ENCODE measurements around the gene MRTFA.
"Not testable (repeated sequence)": the region's sequence is repeated elsewhere in the genome, so short reads cannot be mapped to it uniquely, and the experiment has no call there.

Gene MRTFA

GRCh38 chr22:40606306-40606705 lies 30.2 kb downstream of the MRTFA start:
- DNase-seq (ENCODE audit: insufficient read length, low spot score) (no peak), FAIRE-seq (no peak)
- no peak for TF ChIP-seq TAF1 (IDR thresholded peaks at IDR 0.05; ENCODE audit: low read depth, low read length)
- TF ChIP-seq SPI1 (IDR thresholded peaks at IDR 0.05; ENCODE audit: low read depth, low read length), result no peak
- no peak for TF ChIP-seq POLR2AphosphoS5 (IDR thresholded peaks at IDR 0.05; ENCODE audit: low read depth, low read length)
- no peak for TF ChIP-seq PAX5 (IDR thresholded peaks at IDR 0.05; ENCODE audit: insufficient read depth, low read length, severe bottlenecking)
- no peak for TF ChIP-seq POU2F2 (IDR thresholded peaks at IDR 0.05; ENCODE audit: low read depth, low read length)
- TF ChIP-seq POLR2A (IDR thresholded peaks at IDR 0.05; ENCODE audit: low read depth, low read length), result no peak

GRCh38 chr22:40605761-40606160 lies 30.8 kb downstream of the MRTFA start:
- TF ChIP-seq SPI1 (IDR thresholded peaks at IDR 0.05; ENCODE audit: low read depth, low read length) (no peak), POLR2AphosphoS5 (IDR thresholded peaks at IDR 0.05; ENCODE audit: low read depth, low read length) (no peak), POLR2A (IDR thresholded peaks at IDR 0.05; ENCODE audit: low read depth, low read length) (no peak), TAF1 (IDR thresholded peaks at IDR 0.05; ENCODE audit: low read depth, low read length) (no peak), PAX5 (IDR thresholded peaks at IDR 0.05; ENCODE audit: insufficient read depth, low read length, severe bottlenecking) (no peak), POU2F2 (IDR thresholded peaks at IDR 0.05; ENCODE audit: low read depth, low read length) (no peak)
- no peak for FAIRE-seq
- DNase-seq (ENCODE audit: insufficient read length, low spot score), result no peak

GRCh38 chr22:40603088-40603605 lies 33.4 kb downstream of the MRTFA start:
- DNase-seq (ENCODE audit: insufficient read length, low spot score) (no peak), FAIRE-seq (no peak)
- no peak for TF ChIP-seq SPI1 (IDR thresholded peaks at IDR 0.05; ENCODE audit: low read depth, low read length)
- TF ChIP-seq PAX5 (IDR thresholded peaks at IDR 0.05; ENCODE audit: insufficient read depth, low read length, severe bottlenecking), result no peak
- no peak for TF ChIP-seq POU2F2 (IDR thresholded peaks at IDR 0.05; ENCODE audit: low read depth, low read length)

- FAIRE-seq, result no peak
- no peak for DNase-seq (ENCODE audit: insufficient read length, low spot score)
- no peak for TF ChIP-seq PAX5 (IDR thresholded peaks at IDR 0.05; ENCODE audit: insufficient read depth, low read length, severe bottlenecking)
- no peak for TF ChIP-seq POLR2AphosphoS5 (IDR thresholded peaks at IDR 0.05; ENCODE audit: low read depth, low read length)
- no peak for TF ChIP-seq TAF1 (IDR thresholded peaks at IDR 0.05; ENCODE audit: low read depth, low read length)
- no peak for TF ChIP-seq POU2F2 (IDR thresholded peaks at IDR 0.05; ENCODE audit: low read depth, low read length)
- no peak for TF ChIP-seq POLR2A (IDR thresholded peaks at IDR 0.05; ENCODE audit: low read depth, low read length)
- no peak for TF ChIP-seq SPI1 (IDR thresholded peaks at IDR 0.05; ENCODE audit: low read depth, low read length)
These were observed 34.3 kb downstream of the MRTFA start for GRCh38 chr22:40602231-40602630.

- no peak for FAIRE-seq
- TF ChIP-seq POLR2A (IDR thresholded peaks at IDR 0.05; ENCODE audit: low read depth, low read length) (no peak), TAF1 (IDR thresholded peaks at IDR 0.05; ENCODE audit: low read depth, low read length) (no peak), POLR2AphosphoS5 (IDR thresholded peaks at IDR 0.05; ENCODE audit: low read depth, low read length) (no peak), SPI1 (IDR thresholded peaks at IDR 0.05; ENCODE audit: low read depth, low read length) (no peak), POU2F2 (IDR thresholded peaks at IDR 0.05; ENCODE audit: low read depth, low read length) (no peak), PAX5 (IDR thresholded peaks at IDR 0.05; ENCODE audit: insufficient read depth, low read length, severe bottlenecking) (no peak)
- no peak for DNase-seq (ENCODE audit: insufficient read length, low spot score)
These were observed 36.8 kb downstream of the MRTFA start for GRCh38 chr22:40599731-40600130.

GRCh38 chr22:40598712-40599111 lies 37.8 kb downstream of the MRTFA start:
- not testable (repeated sequence) for FAIRE-seq; DNase-seq (ENCODE audit: insufficient read length, low spot score)

GRCh38 chr22:40597526-40598430 lies 38.7 kb downstream of the MRTFA start:
- FAIRE-seq, result peak; percentile 41
- TF ChIP-seq PAX5 (IDR thresholded peaks at IDR 0.05; ENCODE audit: insufficient read depth, low read length, severe bottlenecking) (no peak), POLR2A (IDR thresholded peaks at IDR 0.05; ENCODE audit: low read depth, low read length) (no peak), SPI1 (IDR thresholded peaks at IDR 0.05; ENCODE audit: low read depth, low read length) (no peak), TAF1 (IDR thresholded peaks at IDR 0.05; ENCODE audit: low read depth, low read length) (no peak), POU2F2 (IDR thresholded peaks at IDR 0.05; ENCODE audit: low read depth, low read length) (no peak), POLR2AphosphoS5 (IDR thresholded peaks at IDR 0.05; ENCODE audit: low read depth, low read length) (no peak)
- no peak for DNase-seq (ENCODE audit: insufficient read length, low spot score)

- TF ChIP-seq PAX5 (IDR thresholded peaks at IDR 0.05; ENCODE audit: insufficient read depth, low read length, severe bottlenecking) (no peak), POU2F2 (IDR thresholded peaks at IDR 0.05; ENCODE audit: low read depth, low read length) (no peak), TAF1 (IDR thresholded peaks at IDR 0.05; ENCODE audit: low read depth, low read length) (no peak), SPI1 (IDR thresholded peaks at IDR 0.05; ENCODE audit: low read depth, low read length) (no peak), POLR2AphosphoS5 (IDR thresholded peaks at IDR 0.05; ENCODE audit: low read depth, low read length) (no peak), POLR2A (IDR thresholded peaks at IDR 0.05; ENCODE audit: low read depth, low read length) (no peak)
- DNase-seq (ENCODE audit: insufficient read length, low spot score), result no peak
- no peak for FAIRE-seq
These were observed 40.9 kb downstream of the MRTFA start for GRCh38 chr22:40595497-40596234.

GRCh38 chr22:40594924-40595323 lies 41.6 kb downstream of the MRTFA start:
- FAIRE-seq (no peak), DNase-seq (ENCODE audit: insufficient read length, low spot score) (no peak)
- TF ChIP-seq POLR2AphosphoS5 (IDR thresholded peaks at IDR 0.05; ENCODE audit: low read depth, low read length) (no peak), SPI1 (IDR thresholded peaks at IDR 0.05; ENCODE audit: low read depth, low read length) (no peak), TAF1 (IDR thresholded peaks at IDR 0.05; ENCODE audit: low read depth, low read length) (no peak), POLR2A (IDR thresholded peaks at IDR 0.05; ENCODE audit: low read depth, low read length) (no peak), POU2F2 (IDR thresholded peaks at IDR 0.05; ENCODE audit: low read depth, low read length) (no peak), PAX5 (IDR thresholded peaks at IDR 0.05; ENCODE audit: insufficient read depth, low read length, severe bottlenecking) (no peak)
